ENCODE results near the gene C5orf58. TPM values are rescaled to one million over a fixed set of nuclear protein-coding genes. Genes with fewer than 3 reads are reported as not detected.
A peak's percentile ranks its signal among the peaks of the same experiment; 100 is the strongest.

The C5orf58 gene
- total RNA-seq, 2 experiments from 2014 or later = not detected

DNA sequence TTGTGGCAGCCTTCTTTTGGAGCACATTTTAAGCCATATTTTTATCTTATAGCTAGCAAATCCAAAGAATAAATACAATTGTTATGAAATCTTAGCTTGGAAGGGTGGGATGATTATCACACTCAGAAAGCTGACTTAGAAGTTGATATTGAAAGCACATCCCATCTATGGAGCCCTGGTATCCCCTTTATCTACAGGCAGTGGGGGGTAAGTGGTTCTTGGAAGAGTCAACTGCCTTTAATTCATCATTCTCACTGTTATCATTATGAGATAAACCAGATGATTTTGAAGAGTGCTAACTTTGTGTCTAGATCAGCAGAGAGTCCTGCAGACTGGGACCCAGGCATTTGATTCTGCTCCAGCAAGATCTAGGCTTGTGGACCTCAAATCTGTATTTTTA lies 61.8 kb downstream of the C5orf58 start:
- Mint-ChIP-seq H3K9me3 (no peaks in the 10 kb centered on the region), H3K4me1 (peaks cover 56% of the 10 kb centered on the region), H3K27me3 (no peaks in the 10 kb centered on the region), H3K4me3 (peak overlapping the region; percentile 99), H3K27ac (peak overlapping the region; percentile 97), H3K36me3 (peaks cover 79% of the 10 kb centered on the region)
- ATAC-seq (ENCODE audit: low read depth) = no peak
- no peak for DNase-seq
- POLR2A ChIA-PET = interaction anchor here (1.2 to 30.6 kb wide), 7 partner anchors 8 to 44 kb away, joined by 4 to 1094 read pairs (median 34); no protein-coding TSS in a partner anchor

Other genes starting within 250 kb of the C5orf58 start
- gene FOXI1, start 127.1 kb upstream of the C5orf58 start, total RNA-seq = not detected
- gene LCP2, start 64.8 kb downstream of the C5orf58 start, total RNA-seq = 100 to 1,000 TPM; 444 to 452 TPM
- not detected for gene KCNMB1, start 156.4 kb downstream of the C5orf58 start, total RNA-seq

Data from activated naive CD8-positive, alpha-beta T cell treated with anti-CD3 and anti-CD28 coated beads, Interleukin-2, amount 10 ng/mL, durations not matched to agents 7 days and 5 days (primary cell).